HepG2 (cell line): ENCODE measurements around the gene SULT2B1. TPM values are rescaled to one million over a fixed set of nuclear protein-coding genes. Genes with fewer than 3 reads are reported as not detected.

ENCODE experiments used
- CHD2 ChIP-seq: IDR thresholded peaks from 2 replicates; pipeline ENCODE4 v1.6.1; 2011; ENCODE audit warnings: low read depth, low read length, improper control_type of control experiment
- FOXC1 ChIP-seq: sonication (generic); formaldehyde crosslinking; IDR thresholded peaks from 2 replicates; pipeline ENCODE4 v1.8.0; 2022; ENCODE audit warnings: mild to moderate bottlenecking, missing genetic modification reagents, borderline replicate concordance
- HBP1 ChIP-seq: IDR thresholded peaks from 2 replicates; pipeline ENCODE4 v1.6.1; 2016; ENCODE audit warnings: low read depth, control low read depth
- HIC2 ChIP-seq: sonication (generic); formaldehyde crosslinking; IDR thresholded peaks from 2 replicates; pipeline ENCODE4 v1.9.0; 2022; ENCODE audit warnings: low read depth, missing genetic modification reagents
- LCORL ChIP-seq, 2 experiments: fragments of 450-650 bp in 1 of 2; sonication (generic) in 1 of 2; formaldehyde crosslinking in 1 of 2; IDR thresholded peaks; 2 replicates each; pipeline versions ENCODE4 v1.5.0 to v1.6.1; 2017 to 2020; ENCODE audit warnings: antibody characterized with exemption in 1 of 2, missing genetic modification reagents in 1 of 2
- MXI1 ChIP-seq: IDR thresholded peaks from 3 replicates; pipeline ENCODE4 v1.6.1; 2012; ENCODE audit warnings: low read depth, low read length, inconsistent platforms, borderline replicate concordance
- NFE2L1 ChIP-seq: sonication (generic); formaldehyde crosslinking; IDR thresholded peaks from 2 replicates; pipeline ENCODE4 v1.4.0; 2020; ENCODE audit warnings: missing genetic modification reagents, mild to moderate bottlenecking, borderline replicate concordance
- NKX3-1 ChIP-seq: sonication (generic); formaldehyde crosslinking; IDR thresholded peaks from 2 replicates; pipeline ENCODE4 v1.5.0; 2020; ENCODE audit warnings: missing genetic modification reagents
- NPAS2 ChIP-seq: sonication (generic); formaldehyde crosslinking; IDR thresholded peaks from 2 replicates; pipeline ENCODE4 v1.8.0; 2022; ENCODE audit warnings: mild to moderate bottlenecking, missing genetic modification reagents, borderline replicate concordance
- PHF20 ChIP-seq: sonication (generic); formaldehyde crosslinking; IDR thresholded peaks from 2 replicates; pipeline ENCODE4 v1.5.0; 2020; ENCODE audit warnings: mild to moderate bottlenecking, missing genetic modification reagents
- SIN3A ChIP-seq: IDR thresholded peaks from 2 replicates; pipeline ENCODE4 v1.6.1; 2011; ENCODE audit warnings: low read depth, mild to moderate bottlenecking, control low read depth, low read length, borderline replicate concordance
- SPEN ChIP-seq: sonication (generic); formaldehyde crosslinking; IDR thresholded peaks from 2 replicates; pipeline ENCODE4 v1.5.1; 2020; ENCODE audit warnings: low read depth, mild to moderate bottlenecking, missing genetic modification reagents
- SRSF1 ChIP-seq: fragments of 200-400 bp; formaldehyde crosslinking; optimal IDR thresholded peaks from 2 replicates; pipeline ENCODE3; 2017; ENCODE audit warnings: mild to moderate bottlenecking, low read depth, low read length, moderate library complexity
- YEATS2 ChIP-seq: sonication (generic); formaldehyde crosslinking; IDR thresholded peaks from 2 replicates; pipeline ENCODE4 v1.4.0; 2020; ENCODE audit warnings: missing genetic modification reagents, borderline replicate concordance
- ZNF281 ChIP-seq: sonication (generic); formaldehyde crosslinking; IDR thresholded peaks from 2 replicates; pipeline ENCODE4 v1.4.0; 2020; ENCODE audit warnings: missing genetic modification reagents, borderline replicate concordance
- ZNF430 ChIP-seq: sonication (generic); formaldehyde crosslinking; IDR thresholded peaks from 2 replicates; pipeline ENCODE4 v1.9.0; 2021; ENCODE audit warnings: mild to moderate bottlenecking, missing genetic modification reagents
- polyA plus RNA-seq, 8 experiments: library from polyadenylated mRNA; depleted of rRNA in 3 of 8; stranded (reverse) in 7 of 8; unstranded in 1 of 8; fragments of >200 nt; fragmentation: Illumina TruSeq in 4 of 8; extraction: Trizol in 4 of 8; gene quantifications; 2 replicates each; pipeline versions ENCODE4 v1.2.1 to v1.2.3, GENCODE V29; 2011 to 2016; ENCODE audit warnings: low read depth in 4 of 8, missing spikeins in 1 of 8, mixed read lengths in 1 of 8; ENCODE audit not compliant: insufficient read depth in 1 of 8
- total RNA-seq, 5 experiments: library from RNA; depleted of rRNA; stranded (reverse); fragments of >200 nt; fragmentation: Illumina TruSeq; extraction: Trizol; gene quantifications; 2 replicates each; pipeline ENCODE4 v1.2.3, GENCODE V29; 2016; ENCODE audit warnings: low read depth in 1 of 5
- TF ChIP-seq, protein P1 (sequence below): sonication (generic); formaldehyde crosslinking; IDR thresholded peaks from 2 replicates; pipeline ENCODE4 v1.8.0; 2022; ENCODE audit warnings: missing genetic modification reagents, mild to moderate bottlenecking, borderline replicate concordance

The SULT2B1 gene
- total and polyA plus RNA-seq, 2 of the 13 experiments (the other 11 are each of a cell fraction or from before 2014, with no cell fraction given), result 0.13 TPM; not detected in 1

DNA sequence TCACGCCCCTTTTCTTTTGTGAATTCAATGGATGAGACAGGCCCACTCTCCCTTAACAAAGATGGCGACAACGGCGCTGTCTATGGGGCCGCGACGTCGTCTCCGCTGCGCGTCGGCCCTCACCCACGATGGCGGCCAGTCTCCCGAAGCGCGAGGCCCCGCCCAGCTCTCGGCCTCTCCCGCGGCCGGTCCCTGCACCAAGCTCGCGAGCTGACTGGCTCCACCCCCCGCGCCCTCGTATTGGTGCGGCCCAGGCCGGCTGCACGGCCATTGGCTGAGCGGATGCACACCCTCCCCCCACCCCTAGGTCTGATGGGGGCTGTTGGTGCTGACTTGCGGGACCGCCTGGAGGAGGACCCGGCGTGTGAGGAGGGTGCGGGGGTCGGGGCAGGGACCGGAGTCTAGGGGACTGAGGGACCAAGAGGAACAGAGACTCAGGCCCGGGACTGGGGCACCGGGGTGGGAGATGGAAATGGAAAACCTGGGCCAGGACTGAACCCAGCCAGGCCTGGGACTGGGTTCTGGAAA lies 72.2 kb downstream of the SULT2B1 start (continued):
- no peak for TF ChIP-seq HIC2 (CRISPR knock-in tag)
- TF ChIP-seq SIN3A, result no peak
- TF ChIP-seq HBP1 (CRISPR knock-in tag), result 0 out of 2 replicates have a peak, but pooled peaks have one; percentile 43
- no peak for TF ChIP-seq LCORL (IDR thresholded peaks at IDR 0.05)
- TF ChIP-seq LCORL (CRISPR knock-in tag; IDR thresholded peaks at IDR 0.05), result 0 out of 2 replicates have a peak, but pooled peaks have one; percentile 54
- TF ChIP-seq, protein P1, sequence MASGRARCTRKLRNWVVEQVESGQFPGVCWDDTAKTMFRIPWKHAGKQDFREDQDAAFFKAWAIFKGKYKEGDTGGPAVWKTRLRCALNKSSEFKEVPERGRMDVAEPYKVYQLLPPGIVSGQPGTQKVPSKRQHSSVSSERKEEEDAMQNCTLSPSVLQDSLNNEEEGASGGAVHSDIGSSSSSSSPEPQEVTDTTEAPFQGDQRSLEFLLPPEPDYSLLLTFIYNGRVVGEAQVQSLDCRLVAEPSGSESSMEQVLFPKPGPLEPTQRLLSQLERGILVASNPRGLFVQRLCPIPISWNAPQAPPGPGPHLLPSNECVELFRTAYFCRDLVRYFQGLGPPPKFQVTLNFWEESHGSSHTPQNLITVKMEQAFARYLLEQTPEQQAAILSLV (CRISPR knock-in tag), result no peak
- peak; percentile 48; the same call in 1 of the 3 replicates for TF ChIP-seq MXI1
- 0 out of 2 replicates have a peak, but pooled peaks have one; percentile 26 for TF ChIP-seq ZNF430 (CRISPR knock-in tag)
- TF ChIP-seq NPAS2 (CRISPR knock-in tag), result no peak
- no peak for TF ChIP-seq NFE2L1 (CRISPR knock-in tag)
- peak; percentile 68; the same call in 1 of the 2 replicates for TF ChIP-seq CHD2
- peak; percentile 72 for TF ChIP-seq SRSF1
- TF ChIP-seq FOXC1, result 0 out of 2 replicates have a peak, but pooled peaks have one; percentile 26
- no peak for TF ChIP-seq NKX3-1 (CRISPR knock-in tag)
- peak; percentile 70; the same call in 1 of the 2 replicates for TF ChIP-seq YEATS2
- TF ChIP-seq ZNF281, result peak; percentile 37; the same call in 1 of the 2 replicates
- peak; percentile 47; the same call in 1 of the 2 replicates for TF ChIP-seq SPEN (CRISPR knock-in tag)
- TF ChIP-seq PHF20 (CRISPR knock-in tag), result peak; percentile 37; the same call in 1 of the 2 replicates
